PC-9 (cell line): ENCODE measurements around the gene LCAT. TPM values are rescaled to one million over a fixed set of nuclear protein-coding genes. Genes with fewer than 3 reads are reported as not detected.
A peak's percentile ranks its signal among the peaks of the same experiment; 100 is the strongest.
"Not testable (repeated sequence)": the region's sequence is repeated elsewhere in the genome, so short reads cannot be mapped to it uniquely, and the experiment has no call there.

ENCODE experiments used
- BruUV-seq: library from RNA; stranded (reverse); fragments of 400-500 nt; replicated peaks from 2 replicates; lab custom pipeline; 2021; lab: Mats Ljungman, UMichigan
- CTCF ChIA-PET: fragments of 300-600 bp; sonication (Branson Sonifier 250); formaldehyde crosslinking; loops from one replicate; lab custom pipeline; 2022; ENCODE audit warnings: antibody characterized with exemption; lab: Charles Lee
- POLR2A ChIA-PET: fragments of 300-600 bp; sonication (Branson Sonifier 250); formaldehyde crosslinking; loops from one replicate; lab custom pipeline; 2022; ENCODE audit warnings: antibody characterized with exemption; ENCODE audit not compliant: unreplicated experiment; lab: Charles Lee
- DNase-seq, 2 experiments: peaks; one replicate each; pipeline versions ENCODE4 v3.0.0 to v3.0.0-alpha.2; 2015 to 2022; ENCODE audit warnings: mixed read lengths in 1 of 2
- H2AFZ ChIP-seq: fragments of 200-600 bp; sonication (generic); 2 replicates; pipeline ENCODE4 v1.8.1; 2017; ENCODE audit warnings: antibody characterized with exemption
- H3F3A ChIP-seq: fragments of 200-600 bp; sonication (generic); 2 replicates; pipeline ENCODE4 v1.8.1; 2017; ENCODE audit warnings: antibody characterized with exemption, mild to moderate bottlenecking, low read depth; ENCODE audit not compliant: insufficient read depth
- H3K27ac ChIP-seq: fragments of 200-600 bp; sonication (generic); 2 replicates; pipeline ENCODE4 v1.6.1; 2016; ENCODE audit warnings: mixed run types
- H3K27me3 ChIP-seq: fragments of 200-600 bp; sonication (generic); 2 replicates; pipeline ENCODE4 v1.6.1; 2016; ENCODE audit warnings: low read depth, mixed run types; ENCODE audit not compliant: insufficient read depth
- H3K36me3 ChIP-seq: fragments of 200-600 bp; sonication (generic); 2 replicates; pipeline ENCODE4 v1.6.1; 2016; ENCODE audit warnings: low read depth, mixed run types
- H3K4me1 ChIP-seq: fragments of 200-600 bp; sonication (generic); replicated peaks from 2 replicates; pipeline ENCODE4 v1.6.1; 2016; ENCODE audit warnings: mixed run types; ENCODE audit not compliant: insufficient read depth
- H3K4me2 ChIP-seq: fragments of 200-600 bp; sonication (generic); 2 replicates; pipeline ENCODE4 v1.6.1; 2017; ENCODE audit warnings: mixed run types
- H3K4me3 ChIP-seq: fragments of 200-600 bp; sonication (generic); 2 replicates; pipeline ENCODE4 v1.6.1; 2016; ENCODE audit warnings: mixed run types
- H3K79me2 ChIP-seq: fragments of 200-600 bp; sonication (generic); 2 replicates; pipeline ENCODE4 v1.6.1; 2017; ENCODE audit warnings: low read depth, mixed run types
- H3K9me2 ChIP-seq: fragments of 200-600 bp; sonication (generic); 2 replicates; pipeline ENCODE4 v1.8.1; 2017; ENCODE audit warnings: mild to moderate bottlenecking; ENCODE audit not compliant: insufficient read depth
- H3K9me3 ChIP-seq: fragments of 200-600 bp; sonication (generic); 2 replicates; pipeline ENCODE4 v1.8.1; 2016; ENCODE audit warnings: low read depth; ENCODE audit not compliant: insufficient read depth
- H4K20me1 ChIP-seq: fragments of 200-600 bp; sonication (generic); 2 replicates; pipeline ENCODE4 v1.8.1; 2017; ENCODE audit not compliant: insufficient read depth
- CTCF ChIP-seq: fragments of 200-600 bp; sonication (generic); conservative IDR thresholded peaks from 2 replicates; pipeline ENCODE4 v1.6.1; 2017; ENCODE audit warnings: mixed run types, antibody characterized with exemption, mild to moderate bottlenecking, moderate library complexity
- EZH2 ChIP-seq: fragments of 200-600 bp; sonication (generic); IDR thresholded peaks from 2 replicates; pipeline ENCODE4 v1.8.0; 2017; ENCODE audit warnings: antibody characterized with exemption, low read depth
- intact Hi-C: fragments of 100-400 bp; cut with micrococcal nuclease; formaldehyde crosslinking; loops from one replicate; pipeline ENCODE4 v1.10.0; 2022; ENCODE audit not compliant: unreplicated experiment
- total RNA-seq: library from RNA; stranded (reverse); gene quantifications from 2 replicates; pipeline ENCODE4 v1.2.3, GENCODE V29; 2021

The LCAT gene
- total RNA-seq, 1 experiment from 2014 or later, result 11.9 TPM

GRCh38 chr16:67939507-67940445 is 4.1 kb downstream of the LCAT start:
- H3K4me3 ChIP-seq, result no peak overlapping the region
- no peak overlapping the region for H3K4me2 ChIP-seq
- no peaks in the 10 kb centered on the region for H3K36me3 ChIP-seq
- H3K27me3 ChIP-seq, result no peaks in the 10 kb centered on the region
- no peaks in the 10 kb centered on the region for H3K9me2 ChIP-seq
- H3F3A ChIP-seq, result peaks cover 20% of the 10 kb centered on the region
- H3K4me1 ChIP-seq, result peaks cover 6% of the 10 kb centered on the region; the same call in 1 of the 2 replicates
- H3K79me2 ChIP-seq, result peaks cover 18% of the 10 kb centered on the region
- no TSS peak for BruUV-seq
- POLR2A ChIA-PET, result interaction anchor here (0.7 to 1.2 kb wide), 2 partner anchors 27 to 415 kb away, joined by 5 read pairs; no protein-coding TSS in a partner anchor
- CTCF ChIA-PET, result interaction anchor here (0.5 kb wide), 1 partner anchor 54 kb away, joined by 6 read pairs; no protein-coding TSS in a partner anchor
- TF ChIP-seq EZH2 (no peak), CTCF (no peak)
- intact Hi-C loops, result loop anchor here (5.0 to 10.0 kb wide), 2 partner anchors 105 to 293 kb away; no protein-coding TSS in a partner anchor
- H4K20me1 ChIP-seq, result peaks cover 14% of the 10 kb centered on the region
- H2AFZ ChIP-seq, result no peak overlapping the region
- no peaks in the 10 kb centered on the region for H3K9me3 ChIP-seq
- H3K27ac ChIP-seq, result no peak overlapping the region
- DNase-seq, result no peak

- Histone ChIP-seq H3K4me2 (peak overlapping the region; percentile 91; the same call in 1 of the 2 replicates), H3K79me2 (peaks cover 18% of the 10 kb centered on the region), H4K20me1 (peaks cover 14% of the 10 kb centered on the region), H3F3A (peaks cover 26% of the 10 kb centered on the region)
- H3K27me3 ChIP-seq, H3K27ac ChIP-seq, H3K4me3 ChIP-seq, H3K4me1 ChIP-seq, H3K9me3 ChIP-seq, BruUV-seq, DNase-seq, H2AFZ ChIP-seq, H3K9me2 ChIP-seq, H3K36me3 ChIP-seq: not testable (repeated sequence)
- POLR2A ChIA-PET, result interaction anchor here (0.6 kb wide), 1 partner anchor 533 kb away, joined by 4 read pairs; no protein-coding TSS in a partner anchor
- intact Hi-C loops, result loop anchor here (5.0 kb wide), 1 partner anchor 295 kb away; no protein-coding TSS in a partner anchor
- CTCF ChIA-PET, result interaction anchor here (0.6 kb wide), 2 partner anchors 252 to 391 kb away, joined by 4 read pairs; no protein-coding TSS in a partner anchor
These were observed 6.2 kb downstream of the LCAT start for GRCh38 chr16:67937713-67938112.

- Histone ChIP-seq H3K79me2 (peaks cover 18% of the 10 kb centered on the region), H3K4me2 (peak overlapping the region; percentile 91), H4K20me1 (peaks cover 8% of the 10 kb centered on the region), H3K36me3 (no peaks in the 10 kb centered on the region), H2AFZ (peak overlapping the region; percentile 90), H3K9me3 (no peaks in the 10 kb centered on the region), H3K9me2 (no peaks in the 10 kb centered on the region), H3K4me3 (peak overlapping the region; percentile 88), H3K27ac (peak overlapping the region; percentile 65), H3K4me1 (peaks cover 6% of the 10 kb centered on the region; the same call in 1 of the 2 replicates), H3F3A (peaks cover 24% of the 10 kb centered on the region), H3K27me3 (no peaks in the 10 kb centered on the region)
- BruUV-seq, result no TSS peak
- TF ChIP-seq EZH2, result no peak
- no peak for TF ChIP-seq CTCF
- ChIA-PET POLR2A (interaction anchor here (0.6 kb wide), 1 partner anchor 91 kb away, joined by 7 read pairs; no protein-coding TSS in a partner anchor), CTCF (no interaction called here)
- intact Hi-C loops, result loop anchor here (5.0 kb wide), 1 partner anchor 295 kb away; no protein-coding TSS in a partner anchor
- DNase-seq, result peak in 1 of 2 experiments; percentile 63
These were observed 6.9 kb downstream of the LCAT start for GRCh38 chr16:67936880-67937605.
